Lower leg skin (tissue), 4 donors: ENCODE results near the gene RINT1. TPM values are rescaled to one million over a fixed set of nuclear protein-coding genes. Genes with fewer than 3 reads are reported as not detected.

Experiments
- DNase-seq, 2 donors: peaks; one replicate each; pipeline ENCODE4 v3.0.0-alpha.2; 2019; ENCODE audit warnings: low spot score in 2 of 2
- H3K4me3 ChIP-seq: fragments of 200-600 bp; sonication (generic); 2 replicates; pipeline ENCODE4 v1.5.1; 2017; ENCODE audit warnings: mild to moderate bottlenecking, low read depth; ENCODE audit not compliant: poor library complexity, severe bottlenecking
- CTCF ChIP-seq, 3 donors: fragments of 450-650 bp; IDR thresholded peaks; one replicate each; pipeline ENCODE4 v1.5.1; 2016; ENCODE audit warnings: antibody characterized with exemption in 3 of 3, mild to moderate bottlenecking in 3 of 3, moderate library complexity in 2 of 3
- POLR2A ChIP-seq, 2 donors: fragments of 450-650 bp; IDR thresholded peaks; one replicate each; pipeline ENCODE4 v1.6.1; 2016 to 2017; ENCODE audit warnings: antibody characterized with exemption in 2 of 2, mild to moderate bottlenecking in 1 of 2, moderate library complexity in 1 of 2
- WGBS, 2 donors: methylation state at CpG; one replicate each; pipeline ENCODE4 v1.1.5; 2018; 5-methylcytosine and 5-hydroxymethylcytosine counted together
- intact Hi-C: fragments of 100-400 bp; cut with DNase I; formaldehyde crosslinking; loops from one replicate; pipeline ENCODE4 v1.15.0; 2023; ENCODE audit warnings: low total_unique reads
- total RNA-seq, 4 donors: library from RNA; depleted of rRNA; stranded (reverse); fragments of >200 nt; gene quantifications; one replicate each; pipeline ENCODE4 v1.1.0, GENCODE V29; 2016

Gene RINT1
- total RNA-seq, 4 donors from 2014 or later: 11.2 to 29.1 (median 21.1) TPM

GRCh38 chr7:105611856-105612775, 80.1 kb downstream of the RINT1 start:
- intact Hi-C loops: no loop called here
- no peak for DNase-seq
- 91 to 92% methylated on average over 16 of the region's 16 CpGs for WGBS, 2 donors
- no peak for TF ChIP-seq POLR2A (IDR thresholded peaks at IDR 0.05)
- TF ChIP-seq CTCF (IDR thresholded peaks at IDR 0.05): no peak
- H3K4me3 ChIP-seq: no peak overlapping the region

GRCh38 chr7:105612806-105613205, 80.8 kb downstream of the RINT1 start:
- DNase-seq: no peak
- no peak for TF ChIP-seq CTCF (IDR thresholded peaks at IDR 0.05)
- TF ChIP-seq POLR2A (IDR thresholded peaks at IDR 0.05): no peak
- intact Hi-C loops: no loop called here
- WGBS, 2 donors: 90 to 97% methylated on average over 9 of the region's 9 CpGs
- no peak overlapping the region for H3K4me3 ChIP-seq

GRCh38 chr7:105613611-105614330, 81.8 kb downstream of the RINT1 start:
- intact Hi-C loops: no loop called here
- no peak overlapping the region for H3K4me3 ChIP-seq
- no peak for DNase-seq
- WGBS, 2 donors: 94 to 96% methylated on average over 32 of the region's 32 CpGs
- no peak for TF ChIP-seq POLR2A (IDR thresholded peaks at IDR 0.05)
- no peak for TF ChIP-seq CTCF (IDR thresholded peaks at IDR 0.05)

GRCh38 chr7:105614341-105614840, 82.4 kb downstream of the RINT1 start:
- no peak overlapping the region for H3K4me3 ChIP-seq
- TF ChIP-seq CTCF (IDR thresholded peaks at IDR 0.05): no peak
- intact Hi-C loops: no loop called here
- whole genome bisulfite sequencing, 2 donors: 89 to 93% methylated on average over 20 of the region's 20 CpGs
- DNase-seq: no peak

Other genes with a start within 250 kb of the RINT1 start
- 10 to 100 TPM; 41.0 to 87.1 (median 67.1) TPM for gene SRPK2, start 143.3 kb upstream of the RINT1 start, total RNA-seq
- gene PUS7, start 9.9 kb upstream of the RINT1 start, total RNA-seq: 10 to 100 TPM; 14.1 to 20.6 (median 16.3) TPM
- gene EFCAB10, start 49.3 kb downstream of the RINT1 start, total RNA-seq: not detected